CD4-positive, alpha-beta T cell treated with Interleukin-10 for 1 hour (primary cell): ENCODE data around the gene CCNG1.
"Not testable (repeated sequence)": the region's sequence is repeated elsewhere in the genome, so short reads cannot be mapped to it uniquely, and the experiment has no call there.

Experiments
- DNase-seq: peaks from one replicate; pipeline ENCODE4 v3.0.0-alpha.2; 2020

Gene CCNG1

DNA sequence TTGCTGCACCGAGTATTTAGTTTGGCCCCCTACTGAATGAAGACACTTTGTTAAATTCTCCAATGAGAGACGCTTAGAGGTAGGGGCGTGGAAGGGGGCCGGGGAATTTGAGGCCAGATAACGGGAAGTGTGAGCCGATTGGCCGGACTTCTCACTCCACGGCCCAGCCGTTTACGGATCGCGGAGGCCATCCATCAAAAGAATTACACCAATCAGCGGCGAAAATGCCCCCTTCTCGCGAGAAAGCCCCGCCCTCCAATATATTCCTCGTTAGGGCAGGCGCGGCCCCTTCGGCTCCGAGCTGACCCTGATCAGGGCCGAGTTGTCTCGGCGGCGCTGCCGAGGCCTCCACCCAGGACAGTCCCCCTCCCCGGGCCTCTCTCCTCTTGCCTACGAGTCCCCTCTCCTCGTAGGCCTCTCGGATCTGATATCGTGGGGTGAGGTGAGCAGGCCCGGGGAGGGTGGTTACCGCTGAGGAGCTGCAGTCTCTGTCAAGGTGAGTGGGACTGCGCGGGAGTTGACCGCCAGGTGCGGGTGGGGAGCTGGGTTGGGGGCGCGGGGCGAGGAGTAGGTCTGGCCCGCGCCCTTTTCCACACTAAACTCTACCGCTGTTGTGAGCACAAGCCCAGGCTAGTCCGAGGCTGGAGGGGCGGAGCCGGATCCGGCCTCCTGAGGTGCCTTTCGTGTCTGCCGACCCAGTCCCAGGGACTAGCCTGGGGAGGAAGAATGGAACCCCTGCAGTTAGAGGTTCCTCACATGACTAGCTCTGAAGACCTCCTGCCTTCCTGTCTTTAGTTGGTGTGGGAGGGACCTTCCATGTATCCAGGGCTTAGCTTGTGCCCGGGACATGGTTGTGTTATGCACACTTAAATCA, at the start of gene CCNG1:
TSS of gene CCNG1 (plus strand) at position 287 of the 874 bp plus-strand sequence. CDS start 1,662 bp downstream, outside the sequence.
- peak; percentile 93 for DNase-seq

DNA sequence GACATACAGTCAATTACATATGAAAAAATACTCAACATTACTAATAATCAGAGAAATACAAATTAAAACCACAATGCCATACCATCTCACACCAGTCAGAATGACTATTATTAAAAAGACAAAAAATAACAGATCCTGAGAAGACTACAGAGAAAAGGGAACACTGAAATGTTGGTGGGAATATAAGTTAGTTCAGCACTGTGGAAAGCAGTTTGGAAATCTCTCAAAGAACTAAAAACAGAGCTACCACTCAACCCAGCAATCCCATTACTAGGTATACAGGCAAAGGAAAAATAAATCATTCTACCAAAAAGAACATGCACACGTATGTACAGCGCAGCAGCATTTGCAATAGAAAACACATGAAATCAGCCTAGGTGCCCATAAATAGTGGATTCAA, 41.6 kb upstream of the CCNG1 start:
- no peak for DNase-seq

- not testable (repeated sequence) for DNase-seq
Observed at GRCh38 chr5:163396818-163397340, 40.5 kb upstream of the CCNG1 start.

DNA sequence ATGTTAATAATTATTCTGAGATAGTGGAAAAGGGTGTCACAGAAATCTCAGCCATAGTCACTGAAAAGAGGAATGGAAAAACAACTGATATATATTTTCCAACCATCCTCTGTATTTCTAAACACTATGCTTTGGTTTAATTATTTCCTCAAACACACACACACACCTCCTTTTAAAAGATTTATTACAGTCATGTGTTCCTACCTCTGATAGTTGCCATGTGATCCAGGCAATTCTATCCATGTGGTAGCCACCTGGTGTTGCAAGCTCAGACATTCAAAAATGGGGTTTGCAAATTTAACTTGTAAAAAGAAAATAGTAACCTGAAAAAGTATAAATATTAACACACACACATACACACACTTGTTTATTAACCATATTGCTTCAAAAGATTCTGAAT, 40.0 kb upstream of the CCNG1 start:
- no peak for DNase-seq

GRCh38 chr5:163399923-163400322, 37.5 kb upstream of the CCNG1 start:
- no peak for DNase-seq

GRCh38 chr5:163401271-163401670, 36.1 kb upstream of the CCNG1 start:
- DNase-seq, result no peak

DNA sequence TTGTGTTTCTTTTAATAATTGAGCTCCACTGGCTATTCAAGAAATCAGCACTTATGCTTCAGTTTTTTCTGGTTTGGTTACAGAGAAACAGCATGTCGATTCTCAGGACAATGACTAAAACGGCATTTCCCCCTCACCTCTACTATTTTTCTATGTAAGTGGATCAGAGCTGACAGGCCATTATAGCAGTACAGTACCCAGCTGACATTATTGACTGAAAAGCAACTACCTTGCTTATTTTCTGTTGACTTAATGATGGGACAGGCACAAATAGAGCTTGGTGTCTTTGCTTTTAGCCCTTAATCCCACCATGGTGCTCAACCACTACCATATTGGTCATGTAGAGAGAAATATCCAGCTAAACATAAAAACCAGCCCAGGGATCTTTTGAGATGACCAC, 35.4 kb upstream of the CCNG1 start:
- DNase-seq, result no peak

- DNase-seq, result no peak
Observed at GRCh38 chr5:163404364-163405173, 32.8 kb upstream of the CCNG1 start.

DNA sequence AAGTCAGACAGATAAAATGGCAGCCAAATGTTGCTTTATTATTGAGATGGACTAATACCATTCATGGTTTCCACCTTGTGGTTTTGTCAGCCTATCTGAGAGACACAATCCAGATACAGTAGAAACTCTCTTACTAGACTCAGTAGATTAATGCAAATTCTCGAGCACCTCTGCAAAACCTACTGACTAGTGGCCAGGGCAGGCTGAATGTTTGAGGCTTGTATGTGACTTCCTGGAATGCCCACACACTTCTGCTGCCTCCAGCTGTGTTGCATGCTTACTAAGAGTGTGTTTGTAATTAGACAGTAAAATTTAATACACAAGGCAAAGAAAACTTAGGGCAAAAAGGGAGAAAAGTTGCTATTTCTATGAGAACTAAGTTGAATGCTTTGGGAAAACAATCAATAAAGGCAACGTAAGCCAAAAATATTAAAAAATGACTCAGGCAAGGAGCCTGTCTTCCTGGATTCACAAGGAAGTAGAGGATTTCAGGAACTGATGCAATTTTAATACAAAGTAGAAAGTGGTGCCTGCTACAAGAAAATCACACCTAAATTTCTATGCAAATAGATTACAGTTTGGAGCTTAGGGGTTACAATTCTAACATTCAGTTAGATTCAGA, 30.2 kb upstream of the CCNG1 start:
- DNase-seq, result no peak

GRCh38 chr5:163408311-163408923, 29.0 kb upstream of the CCNG1 start:
- peak; percentile 62 for DNase-seq

DNA sequence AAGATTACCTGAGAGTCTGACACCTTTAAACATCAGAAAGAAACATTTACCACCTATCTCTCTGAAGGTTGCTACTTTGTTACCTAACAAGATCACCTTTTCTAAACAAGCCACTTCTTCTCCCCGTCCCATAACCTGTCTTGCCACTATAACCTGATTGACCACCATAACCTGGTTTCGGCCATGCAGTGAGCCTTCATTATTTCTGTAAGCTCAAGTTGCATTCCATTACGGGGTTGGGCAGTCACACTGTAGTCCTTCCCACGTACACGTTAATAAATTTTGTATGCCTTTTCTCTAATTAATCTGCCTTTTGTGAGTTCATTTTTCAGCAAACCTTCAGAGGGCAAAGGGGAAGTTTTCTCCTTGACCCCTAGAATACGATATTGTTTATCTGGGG, 28.0 kb upstream of the CCNG1 start:
- DNase-seq, result no peak

GRCh38 chr5:163410505-163410904, 26.9 kb upstream of the CCNG1 start:
- DNase-seq, result no peak

GRCh38 chr5:163415673-163416072, 21.7 kb upstream of the CCNG1 start:
- DNase-seq, result not testable (repeated sequence)

DNA sequence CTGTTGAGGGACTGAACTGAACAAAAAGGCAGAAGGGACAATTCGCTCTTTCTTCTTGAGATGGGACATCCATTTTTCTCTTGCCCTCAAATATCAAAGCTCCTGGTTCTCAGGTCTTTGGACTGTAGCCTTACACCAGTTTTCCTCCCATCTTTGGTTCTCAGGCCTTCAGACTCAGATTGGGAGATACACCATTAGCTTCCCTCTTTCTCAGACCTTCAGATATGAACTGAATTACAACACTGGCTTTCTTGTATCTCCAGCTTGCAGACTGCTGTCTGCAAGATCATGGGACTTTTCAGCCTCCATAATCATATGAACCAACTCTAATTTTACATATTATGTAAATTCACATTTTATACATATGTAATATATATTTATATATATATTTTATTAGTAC, 12.6 kb upstream of the CCNG1 start:
- DNase-seq, result no peak

- DNase-seq, result not testable (repeated sequence)
Observed at GRCh38 chr5:163426128-163426527, 11.3 kb upstream of the CCNG1 start.

DNA sequence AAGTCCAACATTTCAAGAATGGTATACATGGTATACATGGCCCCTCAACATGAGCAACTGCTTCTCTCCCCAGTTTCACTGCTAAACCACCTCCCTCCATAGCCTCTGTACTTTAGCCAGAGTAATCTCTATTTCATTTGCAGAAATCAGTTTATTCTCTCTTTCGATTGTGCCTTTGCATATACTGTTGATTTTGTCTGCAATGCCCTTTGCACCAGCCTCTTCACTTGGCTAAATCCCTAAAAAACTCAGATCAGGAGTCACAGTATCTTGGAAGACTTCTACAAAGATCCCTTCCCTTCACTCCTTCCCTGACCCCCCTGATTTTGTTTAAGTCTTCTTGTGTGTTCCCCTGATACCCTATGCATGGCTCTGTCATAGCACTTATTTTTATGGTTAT, 4.9 kb upstream of the CCNG1 start:
- DNase-seq, result no peak

- DNase-seq, result no peak
Observed at GRCh38 chr5:163433271-163433670, 4.1 kb upstream of the CCNG1 start.

DNA sequence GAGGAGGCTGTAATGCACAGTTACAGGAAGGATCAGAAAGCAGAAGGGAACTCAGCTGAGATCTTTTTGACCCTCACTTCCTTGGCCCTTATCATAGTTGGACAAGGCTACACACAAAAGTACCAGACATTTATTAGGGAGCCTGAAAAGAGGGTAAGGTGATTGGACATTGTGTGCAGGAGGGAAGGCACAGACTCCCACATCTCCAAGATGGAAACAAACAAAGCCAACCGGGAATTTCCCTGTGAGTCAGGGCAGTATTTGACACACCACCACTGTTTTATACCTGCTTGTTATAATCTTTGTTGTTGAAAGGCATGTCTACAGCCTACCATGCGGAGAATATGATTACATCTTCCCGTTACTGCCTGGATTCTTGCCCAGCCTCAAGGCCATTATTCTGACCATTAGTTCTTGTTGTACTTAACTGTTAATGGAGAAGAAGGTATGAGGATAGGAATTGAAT, 3.0 kb upstream of the CCNG1 start:
- no peak for DNase-seq

- peak; percentile 4 for DNase-seq
Observed at GRCh38 chr5:163436515-163436914, 880 bp upstream of the CCNG1 start.

- no peak for DNase-seq
Observed at GRCh38 chr5:163437011-163437308, 435 bp upstream of the CCNG1 start.

DNA sequence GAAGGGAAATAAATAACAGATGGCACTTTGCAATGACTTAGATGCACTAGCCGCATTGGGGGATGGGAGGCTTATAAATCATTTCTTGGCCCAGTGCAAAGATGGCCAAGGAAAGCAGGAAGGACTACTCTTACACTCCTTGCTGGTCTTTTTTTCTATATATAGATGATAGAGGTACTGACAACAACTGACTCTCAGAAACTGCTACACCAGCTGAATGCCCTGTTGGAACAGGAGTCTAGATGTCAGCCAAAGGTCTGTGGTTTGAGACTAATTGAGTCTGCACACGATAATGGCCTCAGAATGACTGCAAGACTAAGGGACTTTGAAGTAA, 1.7 kb downstream of the CCNG1 start:
- peak; percentile 2 for DNase-seq

DNA sequence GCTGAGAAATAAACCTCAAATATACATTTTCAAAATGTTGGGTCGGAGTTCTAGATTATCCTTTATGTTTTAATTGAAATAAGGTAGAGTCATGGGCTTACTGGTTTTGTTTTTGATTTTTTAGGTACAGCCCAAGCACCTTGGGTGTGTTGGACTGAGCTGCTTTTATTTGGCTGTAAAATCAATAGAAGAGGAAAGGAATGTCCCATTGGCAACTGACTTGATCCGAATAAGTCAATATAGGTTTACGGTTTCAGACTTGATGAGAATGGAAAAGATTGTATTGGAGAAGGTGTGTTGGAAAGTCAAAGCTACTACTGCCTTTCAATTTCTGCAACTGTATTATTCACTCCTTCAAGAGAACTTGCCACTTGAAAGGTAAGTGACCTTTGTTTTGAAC, 3.6 kb downstream of the CCNG1 start:
- DNase-seq, result no peak

DNA sequence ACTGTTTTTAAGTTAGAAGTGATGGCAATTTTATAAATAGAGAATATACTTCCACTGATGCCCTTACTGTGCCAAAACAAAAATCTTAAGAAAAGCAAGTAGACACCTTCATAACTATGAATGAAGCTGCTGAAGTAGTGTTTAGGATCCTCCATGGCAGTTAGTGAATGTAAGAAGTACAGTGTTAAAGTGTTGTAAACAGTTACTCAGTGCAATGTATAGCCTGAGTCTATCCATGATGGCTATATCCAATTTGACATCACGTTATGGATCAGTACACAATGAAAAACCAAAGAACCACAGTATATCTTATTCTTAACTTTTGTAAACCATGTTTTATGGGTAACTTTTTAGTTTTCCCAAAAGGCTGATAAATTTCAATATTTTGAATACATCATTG, 7.1 kb downstream of the CCNG1 start:
- DNase-seq, result no peak
